Smooth muscle cell (in vitro differentiated cells): ENCODE results near the gene UFC1. TPM values are rescaled to one million over a fixed set of nuclear protein-coding genes. Genes with fewer than 3 reads are reported as not detected.

ENCODE experiments used
- DNase-seq: peaks from one replicate; lab custom pipeline; 2025; ENCODE audit not compliant: unreplicated experiment; lab: John Stamatoyannopoulos, UW
- H2AFZ ChIP-seq: fragments of 200-600 bp; sonication (generic); 2 replicates; pipeline ENCODE4 v1.6.0; 2016; ENCODE audit warnings: antibody characterized with exemption, low read depth, mild to moderate bottlenecking
- H3F3A ChIP-seq: fragments of 200-600 bp; sonication (generic); 2 replicates; pipeline ENCODE4 v1.6.0; 2017; ENCODE audit warnings: antibody characterized with exemption, low read depth
- H3K27ac ChIP-seq: fragments of 200-600 bp; sonication (generic); 2 replicates; pipeline ENCODE4 v1.5.1; 2016; ENCODE audit warnings: low read depth, mild to moderate bottlenecking
- H3K27me3 ChIP-seq: fragments of 200-600 bp; sonication (generic); 2 replicates; pipeline ENCODE4 v1.6.1; 2016; ENCODE audit warnings: low read depth, mild to moderate bottlenecking
- H3K36me3 ChIP-seq: fragments of 200-600 bp; sonication (generic); 2 replicates; pipeline ENCODE4 v1.5.1; 2016; ENCODE audit warnings: low read depth
- H3K4me1 ChIP-seq: fragments of 200-600 bp; sonication (generic); 2 replicates; pipeline ENCODE4 v1.5.1; 2016; ENCODE audit warnings: low read depth
- H3K4me2 ChIP-seq: fragments of 200-600 bp; sonication (generic); 2 replicates; pipeline ENCODE4 v1.6.0; 2016; ENCODE audit warnings: mild to moderate bottlenecking
- H3K4me3 ChIP-seq: fragments of 200-600 bp; sonication (generic); 2 replicates; pipeline ENCODE4 v1.5.1; 2016; ENCODE audit warnings: mild to moderate bottlenecking
- H3K79me2 ChIP-seq: fragments of 200-600 bp; sonication (generic); 2 replicates; pipeline ENCODE4 v1.6.0; 2016; ENCODE audit warnings: low read depth, mild to moderate bottlenecking
- H3K9ac ChIP-seq: fragments of 200-600 bp; sonication (generic); 2 replicates; pipeline ENCODE4 v1.6.0; 2016; ENCODE audit warnings: low read depth
- H3K9me3 ChIP-seq: fragments of 200-600 bp; sonication (generic); replicated peaks from 2 replicates; pipeline ENCODE4 v1.5.1; 2016; ENCODE audit warnings: low read depth
- H4K20me1 ChIP-seq: fragments of 200-600 bp; sonication (generic); 2 replicates; pipeline ENCODE4 v1.6.0; 2016; ENCODE audit warnings: low read depth
- CTCF ChIP-seq: fragments of 200-600 bp; sonication (generic); IDR thresholded peaks from 2 replicates; pipeline ENCODE4 v1.5.1; 2017; ENCODE audit warnings: borderline replicate concordance, mild to moderate bottlenecking, antibody characterized with exemption; ENCODE audit not compliant: insufficient read depth, poor library complexity, severe bottlenecking
- WGBS: methylation state at CpG from one replicate; pipeline ENCODE4 v1.1.7; 2016; ENCODE audit warnings: low lambda C conversion rate; 5-methylcytosine and 5-hydroxymethylcytosine counted together
- polyA plus RNA-seq: library from polyadenylated mRNA; unstranded; fragments of >200 nt; fragmentation: Nextera tagmentation; extraction: Ambion mirVana; gene quantifications from 2 replicates; pipeline ENCODE4 v1.2.1, GENCODE V29; 2016
- total RNA-seq: library from RNA; depleted of rRNA; stranded (reverse); fragments of >200 nt; gene quantifications from 2 replicates; pipeline ENCODE4 v1.2.3, GENCODE V29; 2014

UFC1 gene
- total and polyA plus RNA-seq, 2 experiments from 2014 or later = 57.1 to 81.5 TPM

- no peak overlapping the region for H3K4me3 ChIP-seq
- no peak overlapping the region for H2AFZ ChIP-seq
- no peak for DNase-seq
- H3K4me2 ChIP-seq = no peak overlapping the region
- WGBS = 91% methylated on average over 4 of the region's 4 CpGs
- no peaks in the 10 kb centered on the region for H4K20me1 ChIP-seq
- H3K36me3 ChIP-seq = no peaks in the 10 kb centered on the region
- no peaks in the 10 kb centered on the region for H3K9me3 ChIP-seq
- H3K27me3 ChIP-seq = no peaks in the 10 kb centered on the region
- H3F3A ChIP-seq = peaks cover 7% of the 10 kb centered on the region
- peaks cover 33% of the 10 kb centered on the region for H3K4me1 ChIP-seq
- no peak overlapping the region for H3K27ac ChIP-seq
- no peak overlapping the region for H3K9ac ChIP-seq
- TF ChIP-seq CTCF = no peak
- H3K79me2 ChIP-seq = peaks cover 6% of the 10 kb centered on the region
Measured at GRCh38 chr1:161195171-161195570, 41.4 kb downstream of the UFC1 start.

- H3K9ac ChIP-seq = peak overlapping the region; percentile 78
Measured at GRCh38 chr1:161196111-161196510, 42.3 kb downstream of the UFC1 start.

DNA sequence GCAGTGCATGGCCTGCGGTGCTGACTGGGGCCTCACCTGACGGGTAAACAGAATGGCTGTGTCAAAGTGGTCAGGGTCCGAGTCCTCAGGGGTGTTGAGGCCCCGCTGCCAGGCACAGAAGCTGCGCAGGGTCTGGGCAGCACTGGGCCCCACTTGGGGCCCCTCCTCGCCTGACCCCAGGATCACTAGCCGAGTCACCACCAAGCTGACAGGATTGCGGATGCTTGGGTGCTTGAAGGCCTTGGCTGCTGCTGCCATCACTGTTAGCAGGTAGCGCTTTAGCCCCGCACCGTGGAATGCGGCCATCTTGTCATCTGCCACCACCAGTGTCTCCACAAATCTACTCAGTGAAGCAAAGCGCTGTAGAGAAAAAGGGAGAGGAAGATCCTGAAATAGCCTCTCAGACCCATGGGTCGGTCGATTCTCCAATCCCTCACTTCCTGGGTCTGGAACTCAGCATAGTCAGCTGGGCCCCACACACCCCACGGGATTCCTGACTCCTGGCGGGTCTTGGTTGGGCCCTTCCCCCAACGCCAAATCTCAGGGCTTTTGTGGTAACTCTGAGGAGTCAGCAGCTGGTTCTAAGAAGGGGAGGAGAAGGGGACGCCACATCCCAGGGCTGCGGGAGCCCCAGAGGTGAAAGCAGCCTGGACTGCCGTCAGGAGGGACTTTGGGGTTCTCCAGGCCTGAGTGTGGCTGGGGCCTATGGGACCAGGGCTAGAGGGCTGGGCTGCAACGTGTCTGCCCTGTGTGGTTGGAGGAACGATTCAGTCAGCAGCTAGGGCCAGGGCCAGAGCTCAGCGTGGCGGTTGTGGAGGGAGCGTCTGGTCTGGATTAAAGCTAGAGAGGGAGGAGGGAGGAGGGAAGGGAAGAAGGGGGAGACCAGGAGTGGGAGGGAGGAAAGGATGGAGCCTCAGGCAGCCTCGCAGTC lies 43.0 kb downstream of the UFC1 start:
- H3K4me3 ChIP-seq = peak overlapping the region; percentile 45
- WGBS = 52% methylated on average over 23 of the region's 27 CpGs

More at GRCh38 chr1:161196111-161196510, 42.3 kb downstream of the UFC1 start:
- H3K9me3 ChIP-seq = no peaks in the 10 kb centered on the region
- no peak overlapping the region for H2AFZ ChIP-seq
- no peak overlapping the region for H3K4me3 ChIP-seq
- H3K4me1 ChIP-seq = peaks cover 40% of the 10 kb centered on the region
- H4K20me1 ChIP-seq = no peaks in the 10 kb centered on the region
- 98% methylated on average over 7 of the region's 7 CpGs for WGBS
- no peak for TF ChIP-seq CTCF
- H3K79me2 ChIP-seq = peaks cover 6% of the 10 kb centered on the region
- H3F3A ChIP-seq = peaks cover 7% of the 10 kb centered on the region
- no peak for DNase-seq
- H3K27ac ChIP-seq = peak overlapping the region; percentile 98
- peak overlapping the region; percentile 87 for H3K4me2 ChIP-seq
- no peaks in the 10 kb centered on the region for H3K36me3 ChIP-seq
- H3K27me3 ChIP-seq = no peaks in the 10 kb centered on the region

More for the DNA sequence above, 43.0 kb downstream of the UFC1 start:
- DNase-seq = peak; percentile 51
- H3F3A ChIP-seq = peaks cover 11% of the 10 kb centered on the region
- H3K36me3 ChIP-seq = no peaks in the 10 kb centered on the region
- H3K27ac ChIP-seq = peak overlapping the region; percentile 98
- no peaks in the 10 kb centered on the region for H4K20me1 ChIP-seq
- peak overlapping the region; percentile 78 for H3K9ac ChIP-seq
- H3K4me2 ChIP-seq = peak overlapping the region; percentile 87
- peaks cover 47% of the 10 kb centered on the region for H3K4me1 ChIP-seq
- no peak for TF ChIP-seq CTCF
- no peaks in the 10 kb centered on the region for H3K27me3 ChIP-seq
- H3K79me2 ChIP-seq = peaks cover 6% of the 10 kb centered on the region
- H3K9me3 ChIP-seq = no peaks in the 10 kb centered on the region
- H2AFZ ChIP-seq = peak overlapping the region; percentile 90
